Fibroblast of the aortic adventitia (primary cell): ENCODE measurements around the gene PDE1A. TPM values are rescaled to one million over a fixed set of nuclear protein-coding genes. Genes with fewer than 3 reads are reported as not detected.

Source experiments
- DNase-seq: peaks from one replicate; pipeline ENCODE4 v3.0.0-alpha.2; 2010; ENCODE audit warnings: low read depth
- H3K4me3 ChIP-seq: 2 replicates; pipeline ENCODE4 v1.5.1; 2011; ENCODE audit warnings: low read depth, mild to moderate bottlenecking, control low read depth, low read length, moderate library complexity
- CTCF ChIP-seq: IDR thresholded peaks from 2 replicates; pipeline ENCODE4 v1.5.1; 2011; ENCODE audit warnings: mild to moderate bottlenecking, low read length, control low read depth, inconsistent platforms; ENCODE audit not compliant: insufficient read depth
- total RNA-seq: library from RNA; depleted of rRNA; stranded (reverse); fragments of >200 nt; gene quantifications from 2 replicates; pipeline ENCODE4 v1.2.3, GENCODE V29; 2012; ENCODE audit warnings: low replicate concordance

Gene PDE1A
- total RNA-seq, 1 donor = 18.7 TPM

GRCh38 chr2:182416191-182416590 lies 10.6 kb downstream of the PDE1A start:
- no peak for TF ChIP-seq CTCF
- no peak for DNase-seq
- no peak overlapping the region for H3K4me3 ChIP-seq

GRCh38 chr2:182415771-182416170 lies 11.1 kb downstream of the PDE1A start:
- no peak for DNase-seq
- H3K4me3 ChIP-seq = no peak overlapping the region
- TF ChIP-seq CTCF = no peak

- H3K4me3 ChIP-seq = no peak overlapping the region
- no peak for DNase-seq
- no peak for TF ChIP-seq CTCF
These were observed 14.0 kb downstream of the PDE1A start for GRCh38 chr2:182412858-182413257.

- H3K4me3 ChIP-seq = no peak overlapping the region
- DNase-seq = no peak
These were observed 16.7 kb downstream of the PDE1A start for GRCh38 chr2:182410120-182410519.

GRCh38 chr2:182406221-182406620 lies 20.6 kb downstream of the PDE1A start:
- DNase-seq = peak; percentile 62
- no peak for TF ChIP-seq CTCF
- H3K4me3 ChIP-seq = no peak overlapping the region

More at GRCh38 chr2:182410120-182410519, 16.7 kb downstream of the PDE1A start:
- no peak for TF ChIP-seq CTCF

- no peak for DNase-seq
- H3K4me3 ChIP-seq = no peak overlapping the region
- TF ChIP-seq CTCF = no peak
These were observed 21.8 kb downstream of the PDE1A start for GRCh38 chr2:182404975-182405561.

GRCh38 chr2:182404092-182404491 lies 22.7 kb downstream of the PDE1A start:
- no peak for TF ChIP-seq CTCF
- H3K4me3 ChIP-seq = no peak overlapping the region
- peak; percentile 44 for DNase-seq
